Activated T-cell treated with anti-CD3 and anti-CD28 coated beads, Interleukin-2, amount 50 U/mL, for 4 hours (primary cell): ENCODE data around the gene DGKZ. TPM values are rescaled to one million over a fixed set of nuclear protein-coding genes. Genes with fewer than 3 reads are reported as not detected.

Experiments used
- ATAC-seq, 2 donors: fragments of 200-7000 bp; cut with Tn5 transposase; one replicate each; pipeline ENCODE4 v1.10.0; 2021
- DNase-seq: peaks from one replicate; pipeline ENCODE4 v3.0.0-alpha.2; 2020
- H3K27me3 Mint-ChIP-seq: one replicate; pipeline ENCODE4 v1.8.0; 2021; ENCODE audit warnings: low read depth, mixed read lengths
- H3K36me3 Mint-ChIP-seq: one replicate; pipeline ENCODE4 v1.8.0; 2022; ENCODE audit warnings: mixed read lengths; ENCODE audit not compliant: insufficient read depth
- H3K4me1 Mint-ChIP-seq: one replicate; pipeline ENCODE4 v1.8.0; 2021; ENCODE audit warnings: low read depth, mixed read lengths
- H3K4me3 Mint-ChIP-seq: one replicate; pipeline ENCODE4 v1.8.0; 2021; ENCODE audit warnings: mild to moderate bottlenecking, moderate library complexity, mixed read lengths
- H3K9me3 Mint-ChIP-seq: one replicate; pipeline ENCODE4 v1.8.0; 2021; ENCODE audit warnings: mixed read lengths
- total RNA-seq, 3 donors: library from RNA; stranded (reverse); gene quantifications; one replicate each; pipeline ENCODE4 v1.2.1, GENCODE V29; 2021

Gene DGKZ
- total RNA-seq, 3 donors from 2014 or later: 112 to 122 (median 118) TPM

GRCh38 chr11:46309814-46310259 is 37.4 kb upstream of the DGKZ start:
- no peak for DNase-seq
- peak in 1 of 2 donors; percentile 20 for ATAC-seq
- H3K9me3 Mint-ChIP-seq: no peaks in the 10 kb centered on the region
- H3K36me3 Mint-ChIP-seq: no peaks in the 10 kb centered on the region
- peaks cover 11% of the 10 kb centered on the region for H3K4me1 Mint-ChIP-seq
- no peak overlapping the region for H3K4me3 Mint-ChIP-seq
- H3K27me3 Mint-ChIP-seq: no peaks in the 10 kb centered on the region

GRCh38 chr11:46315033-46315738 is 32.1 kb upstream of the DGKZ start:
- no peaks in the 10 kb centered on the region for H3K36me3 Mint-ChIP-seq
- no peaks in the 10 kb centered on the region for H3K27me3 Mint-ChIP-seq
- no peaks in the 10 kb centered on the region for H3K9me3 Mint-ChIP-seq
- H3K4me1 Mint-ChIP-seq: peaks cover 14% of the 10 kb centered on the region
- no peak overlapping the region for H3K4me3 Mint-ChIP-seq
- ATAC-seq (peak; percentile 73 to 77), DNase-seq (peak; percentile 75)

DNA sequence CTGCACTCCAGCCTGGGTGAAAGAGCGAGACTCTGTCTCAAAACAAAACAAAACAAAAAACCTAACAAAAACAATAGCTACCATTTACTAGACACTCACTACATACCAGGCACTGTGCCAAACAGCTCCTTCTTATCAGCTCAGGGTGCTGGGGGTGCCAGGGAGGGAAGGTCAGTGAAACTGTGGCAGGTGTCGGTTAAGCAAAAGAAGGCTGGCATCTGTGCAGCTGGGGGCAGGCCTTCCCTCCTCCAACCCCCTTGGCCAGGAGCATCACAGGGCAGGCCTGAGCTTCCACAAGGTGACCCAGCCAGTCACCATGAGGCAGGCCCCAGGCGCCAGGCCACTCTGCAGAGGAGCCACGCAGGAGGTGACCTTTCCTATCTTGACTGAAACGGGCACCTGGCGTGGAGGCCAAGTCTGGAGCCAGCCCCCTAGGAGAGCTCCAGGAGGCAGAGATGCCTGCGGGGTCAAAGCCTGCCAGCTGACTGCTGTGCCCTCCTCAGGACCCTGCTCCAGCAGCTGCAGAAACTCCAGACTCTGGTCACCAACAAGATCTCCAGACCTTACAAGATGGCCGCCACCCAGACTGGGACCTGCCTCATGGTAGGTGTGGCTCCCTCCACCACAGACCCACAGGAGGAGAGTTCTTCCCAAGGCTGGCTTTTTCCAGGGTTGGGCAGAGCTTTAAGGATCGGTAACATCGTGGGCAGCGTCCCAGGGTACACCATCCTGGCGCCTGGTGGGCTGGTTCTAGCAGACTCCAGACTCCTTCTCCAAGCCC is 31.3 kb upstream of the DGKZ start:
- Mint-ChIP-seq H3K27me3 (no peaks in the 10 kb centered on the region), H3K36me3 (no peaks in the 10 kb centered on the region)
- no peak for DNase-seq

GRCh38 chr11:46319074-46319453 is 28.2 kb upstream of the DGKZ start:
- peaks cover 14% of the 10 kb centered on the region for H3K4me1 Mint-ChIP-seq

More for the DNA sequence above, 31.3 kb upstream of the DGKZ start:
- no peak for ATAC-seq
- H3K4me1 Mint-ChIP-seq: peaks cover 14% of the 10 kb centered on the region
- no peaks in the 10 kb centered on the region for H3K9me3 Mint-ChIP-seq
- H3K4me3 Mint-ChIP-seq: no peak overlapping the region

DNA sequence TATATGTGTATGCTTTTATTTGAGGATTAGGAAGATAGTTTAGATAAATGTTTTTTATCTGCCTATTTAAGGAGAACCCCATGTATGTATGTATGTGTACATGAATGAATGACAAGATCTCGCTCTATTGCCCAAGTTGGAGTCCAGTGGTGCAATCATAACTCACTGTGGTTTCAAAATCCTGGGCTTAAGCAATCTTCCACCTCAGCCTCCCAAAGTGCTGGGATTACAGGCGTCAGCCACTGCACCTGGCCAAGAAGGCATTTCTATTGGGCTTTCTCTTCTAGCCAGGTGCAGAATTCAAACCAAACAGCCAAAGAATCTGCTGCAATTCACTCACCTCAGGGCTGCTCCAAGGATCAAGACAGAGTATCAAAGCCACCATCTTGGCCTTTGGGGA is 25.5 kb upstream of the DGKZ start:
- no peaks in the 10 kb centered on the region for H3K36me3 Mint-ChIP-seq
- DNase-seq: no peak
- H3K27me3 Mint-ChIP-seq: no peaks in the 10 kb centered on the region
- peaks cover 13% of the 10 kb centered on the region for H3K4me1 Mint-ChIP-seq
- no peak for ATAC-seq
- H3K4me3 Mint-ChIP-seq: no peak overlapping the region
- no peaks in the 10 kb centered on the region for H3K9me3 Mint-ChIP-seq

More at GRCh38 chr11:46319074-46319453, 28.2 kb upstream of the DGKZ start:
- DNase-seq (no peak), ATAC-seq (no peak)
- no peaks in the 10 kb centered on the region for H3K36me3 Mint-ChIP-seq
- no peak overlapping the region for H3K4me3 Mint-ChIP-seq
- no peaks in the 10 kb centered on the region for H3K9me3 Mint-ChIP-seq
- no peaks in the 10 kb centered on the region for H3K27me3 Mint-ChIP-seq

DNA sequence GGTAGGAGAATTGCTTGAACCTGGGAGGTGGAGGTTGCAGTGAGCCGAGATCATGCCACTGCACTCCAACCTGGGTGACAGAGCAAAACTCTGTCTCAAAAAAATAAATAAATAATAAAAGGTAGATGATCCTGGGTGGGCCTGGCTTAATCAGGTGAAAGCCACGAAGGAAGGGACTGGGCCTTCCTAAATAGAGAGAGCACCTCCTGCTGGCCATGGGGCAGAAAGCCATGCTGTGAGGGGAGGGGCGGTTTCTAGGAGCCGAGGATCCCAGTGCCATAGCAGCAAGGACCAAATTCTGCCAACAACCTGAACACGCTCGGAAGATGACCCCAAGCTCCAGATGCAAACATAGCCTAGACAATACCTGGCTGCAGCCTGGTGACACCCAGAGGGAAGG is 24.5 kb upstream of the DGKZ start:
- no peaks in the 10 kb centered on the region for H3K9me3 Mint-ChIP-seq
- H3K36me3 Mint-ChIP-seq: no peaks in the 10 kb centered on the region
- no peak overlapping the region for H3K4me3 Mint-ChIP-seq
- DNase-seq (no peak), ATAC-seq (no peak)
- peaks cover 15% of the 10 kb centered on the region for H3K4me1 Mint-ChIP-seq
- no peaks in the 10 kb centered on the region for H3K27me3 Mint-ChIP-seq

- Mint-ChIP-seq H3K9me3 (no peaks in the 10 kb centered on the region), H3K27me3 (peaks cover 2% of the 10 kb centered on the region), H3K36me3 (no peaks in the 10 kb centered on the region), H3K4me1 (peaks cover 29% of the 10 kb centered on the region), H3K4me3 (no peak overlapping the region)
- no peak for ATAC-seq
- no peak for DNase-seq
Measured at GRCh38 chr11:46326813-46327416, 20.3 kb upstream of the DGKZ start.

DNA sequence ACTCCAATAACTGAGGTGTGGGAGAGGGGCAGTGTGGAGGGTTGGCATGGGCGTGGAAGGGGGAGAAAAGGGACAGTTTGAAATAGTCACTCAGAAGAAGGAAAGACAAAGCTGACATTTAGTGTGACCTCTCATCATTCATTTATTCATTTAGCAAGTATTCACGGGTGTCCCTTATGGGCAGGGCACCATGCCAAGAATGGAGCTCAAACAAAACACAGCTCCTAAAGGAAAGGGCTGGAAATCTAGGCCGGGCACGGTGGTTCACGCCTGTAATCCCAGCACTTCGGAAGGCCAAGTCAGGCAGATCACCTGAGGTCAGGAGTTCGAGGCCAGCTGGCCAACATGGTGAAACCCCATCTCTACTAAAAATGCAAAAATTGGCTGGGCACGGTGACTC is 19.4 kb upstream of the DGKZ start:
- DNase-seq (no peak), ATAC-seq (no peak)
- Mint-ChIP-seq H3K27me3 (peaks cover 2% of the 10 kb centered on the region), H3K9me3 (no peaks in the 10 kb centered on the region), H3K4me3 (no peak overlapping the region), H3K4me1 (peaks cover 35% of the 10 kb centered on the region), H3K36me3 (no peaks in the 10 kb centered on the region)

GRCh38 chr11:46330154-46330553 is 17.1 kb upstream of the DGKZ start:
- Mint-ChIP-seq H3K36me3 (no peaks in the 10 kb centered on the region), H3K27me3 (peaks cover 3% of the 10 kb centered on the region), H3K4me1 (peaks cover 52% of the 10 kb centered on the region), H3K9me3 (no peaks in the 10 kb centered on the region), H3K4me3 (peak overlapping the region; percentile 34)
- ATAC-seq: no peak
- DNase-seq: no peak

GRCh38 chr11:46330563-46331281 is 16.5 kb upstream of the DGKZ start:
- Mint-ChIP-seq H3K36me3 (no peaks in the 10 kb centered on the region), H3K4me3 (peak overlapping the region; percentile 77), H3K4me1 (peaks cover 56% of the 10 kb centered on the region), H3K9me3 (no peaks in the 10 kb centered on the region), H3K27me3 (peaks cover 3% of the 10 kb centered on the region)
- DNase-seq: no peak
- no peak for ATAC-seq

- peaks cover 3% of the 10 kb centered on the region for H3K27me3 Mint-ChIP-seq
Measured at GRCh38 chr11:46331282-46331984, 15.8 kb upstream of the DGKZ start.

GRCh38 chr11:46332093-46332567 is 15.1 kb upstream of the DGKZ start:
- no peak for DNase-seq
- peaks cover 62% of the 10 kb centered on the region for H3K4me1 Mint-ChIP-seq
- H3K4me3 Mint-ChIP-seq: peak overlapping the region; percentile 77
- no peaks in the 10 kb centered on the region for H3K36me3 Mint-ChIP-seq
- H3K9me3 Mint-ChIP-seq: no peaks in the 10 kb centered on the region
- H3K27me3 Mint-ChIP-seq: peaks cover 3% of the 10 kb centered on the region
- no peak for ATAC-seq

More at GRCh38 chr11:46331282-46331984, 15.8 kb upstream of the DGKZ start:
- H3K4me3 Mint-ChIP-seq: peak overlapping the region; percentile 77
- H3K36me3 Mint-ChIP-seq: no peaks in the 10 kb centered on the region
- ATAC-seq (peak; percentile 76 to 79), DNase-seq (peak; percentile 34)
- H3K4me1 Mint-ChIP-seq: peaks cover 62% of the 10 kb centered on the region
- no peaks in the 10 kb centered on the region for H3K9me3 Mint-ChIP-seq

DNA sequence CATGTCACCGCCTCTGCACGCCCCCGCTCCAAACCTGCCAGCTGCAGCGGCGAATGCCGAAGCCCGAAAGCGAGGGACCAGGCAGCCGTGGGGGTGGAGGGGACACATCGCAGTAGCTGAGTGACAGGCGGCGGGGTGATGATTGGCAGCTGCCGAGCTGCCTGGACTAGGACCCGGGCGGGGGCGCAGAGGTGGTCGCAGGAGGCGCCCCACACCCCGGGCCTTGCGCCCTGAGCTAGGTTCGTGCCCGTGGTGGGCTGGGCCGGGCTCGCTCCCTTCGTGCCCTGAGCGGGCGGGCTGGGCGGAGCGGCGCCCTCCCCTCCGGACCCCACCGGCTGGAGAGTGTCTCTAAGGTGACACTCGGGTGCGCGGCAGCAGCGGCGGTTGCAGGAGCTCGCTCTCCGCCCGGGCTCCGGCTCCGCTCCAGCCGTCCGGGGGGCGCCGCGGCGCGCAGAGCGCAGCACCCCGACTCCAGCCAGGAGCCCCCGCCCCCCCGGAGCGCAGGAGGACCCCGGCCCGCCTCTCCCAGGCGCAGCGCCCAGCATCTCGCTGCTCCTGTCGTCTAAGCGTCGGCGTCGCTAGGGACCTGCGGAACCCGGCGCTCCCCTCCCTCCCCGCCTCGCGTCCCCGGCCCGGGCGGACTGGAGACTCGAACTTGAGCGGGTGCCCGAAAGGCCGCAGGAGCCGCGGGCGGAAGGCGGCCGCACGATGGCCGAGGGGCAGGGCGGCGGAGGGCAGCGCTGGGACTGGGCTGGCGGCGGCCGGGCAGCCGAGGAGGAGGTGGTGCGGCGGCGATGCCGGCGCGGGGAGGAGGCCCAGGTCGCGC is 14.5 kb upstream of the DGKZ start:
- Mint-ChIP-seq H3K4me3 (peak overlapping the region; percentile 77), H3K27me3 (peaks cover 3% of the 10 kb centered on the region), H3K36me3 (no peaks in the 10 kb centered on the region), H3K4me1 (peaks cover 66% of the 10 kb centered on the region), H3K9me3 (no peaks in the 10 kb centered on the region)
- peak; percentile 45 to 51 for ATAC-seq
- DNase-seq: peak; percentile 67
